MM.1S (cell line): ENCODE measurements around the gene MSRB3.

Source experiments
- EZH2 ChIP-seq: fragments of 300-600 bp; sonication (generic); optimal IDR thresholded peaks from 2 replicates; pipeline ENCODE3; 2017; ENCODE audit warnings: low read depth, mild to moderate bottlenecking, antibody characterized with exemption, low read length, mixed read lengths
- TF ChIP-seq, protein P1 (sequence below): fragments of 300-600 bp; sonication (generic); IDR thresholded peaks from 2 replicates; pipeline ENCODE4 v1.5.1; 2016; ENCODE audit warnings: antibody characterized with exemption, low read length, mixed read lengths

- no peak for TF ChIP-seq EZH2
- TF ChIP-seq, protein P1, sequence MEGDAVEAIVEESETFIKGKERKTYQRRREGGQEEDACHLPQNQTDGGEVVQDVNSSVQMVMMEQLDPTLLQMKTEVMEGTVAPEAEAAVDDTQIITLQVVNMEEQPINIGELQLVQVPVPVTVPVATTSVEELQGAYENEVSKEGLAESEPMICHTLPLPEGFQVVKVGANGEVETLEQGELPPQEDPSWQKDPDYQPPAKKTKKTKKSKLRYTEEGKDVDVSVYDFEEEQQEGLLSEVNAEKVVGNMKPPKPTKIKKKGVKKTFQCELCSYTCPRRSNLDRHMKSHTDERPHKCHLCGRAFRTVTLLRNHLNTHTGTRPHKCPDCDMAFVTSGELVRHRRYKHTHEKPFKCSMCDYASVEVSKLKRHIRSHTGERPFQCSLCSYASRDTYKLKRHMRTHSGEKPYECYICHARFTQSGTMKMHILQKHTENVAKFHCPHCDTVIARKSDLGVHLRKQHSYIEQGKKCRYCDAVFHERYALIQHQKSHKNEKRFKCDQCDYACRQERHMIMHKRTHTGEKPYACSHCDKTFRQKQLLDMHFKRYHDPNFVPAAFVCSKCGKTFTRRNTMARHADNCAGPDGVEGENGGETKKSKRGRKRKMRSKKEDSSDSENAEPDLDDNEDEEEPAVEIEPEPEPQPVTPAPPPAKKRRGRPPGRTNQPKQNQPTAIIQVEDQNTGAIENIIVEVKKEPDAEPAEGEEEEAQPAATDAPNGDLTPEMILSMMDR: no peak
These were observed 214.8 kb downstream of the MSRB3 start for GRCh38 chr12:65492998-65493912.
